ENCODE measurements around the gene FBXO34.

GRCh38 chr14:55352201-55352600, 81.0 kb downstream of the FBXO34 start:
- no peak for TF ChIP-seq CTCF (IDR thresholded peaks at IDR 0.05)
- no peak for TF ChIP-seq POLR2A (IDR thresholded peaks at IDR 0.05)

All from esophagus squamous epithelium (tissue), 4 donors.